ENCODE results near the gene STIMATE.

- TF ChIP-seq CTCF (IDR thresholded peaks at IDR 0.05) (no peak), POLR2A (IDR thresholded peaks at IDR 0.05) (no peak), POLR2AphosphoS5 (IDR thresholded peaks at IDR 0.05) (no peak)
Measured at GRCh38 chr3:52792961-52793695, 104.2 kb downstream of the STIMATE start.

All from prostate gland (tissue), 2 donors.